Midbrain (tissue), 1 donor: ENCODE measurements around the gene NHSL1.

Source experiments
- DNase-seq: peaks from one replicate; lab custom pipeline; 2025; lab: John Stamatoyannopoulos, UW

Gene NHSL1

DNA sequence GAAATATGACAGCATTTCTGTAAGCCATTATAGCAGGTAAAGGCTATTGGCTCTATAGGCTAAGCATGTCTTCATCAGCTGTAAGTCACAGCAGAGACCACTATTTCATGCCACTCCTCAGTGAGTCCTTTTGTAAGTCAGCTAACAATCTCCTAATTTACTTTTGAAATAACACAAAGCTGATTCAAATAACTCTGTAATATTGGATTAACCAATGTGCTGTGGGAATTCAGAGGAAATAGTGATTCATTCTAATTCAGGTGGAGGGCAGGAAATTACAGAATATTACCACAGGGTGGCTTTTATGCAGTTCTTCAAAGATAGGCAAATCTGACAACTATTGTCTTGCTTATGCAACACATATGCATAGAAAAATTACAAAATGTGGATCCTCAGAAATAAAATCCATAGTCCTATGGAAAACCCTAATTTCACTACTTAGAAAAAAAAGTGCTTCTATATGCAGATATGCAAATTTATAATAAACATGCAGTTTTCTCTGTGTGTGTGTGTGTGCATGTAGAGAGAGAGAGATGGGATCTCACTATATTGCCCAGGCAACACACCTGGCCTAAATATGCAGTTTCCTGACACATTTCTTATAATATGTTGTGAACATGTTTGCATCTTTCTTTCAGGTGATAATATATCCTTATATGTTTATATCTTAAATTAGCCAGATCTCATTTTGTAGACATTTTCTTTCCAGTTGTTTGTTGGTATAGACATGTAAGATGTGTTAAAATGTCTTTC is 126.4 kb downstream of the NHSL1 start:
- no peak for DNase-seq
